Endodermal cell (in vitro differentiated cells): ENCODE results near the gene ABCB11. TPM values are rescaled to one million over a fixed set of nuclear protein-coding genes. Genes with fewer than 3 reads are reported as not detected.
A peak's percentile ranks its signal among the peaks of the same experiment; 100 is the strongest.

Experiments
- DNase-seq: peaks from one replicate; pipeline ENCODE4 v3.0.0-alpha.2; 2017
- H3K27ac ChIP-seq: 2 replicates; pipeline ENCODE4 v1.5.1; 2013; ENCODE audit warnings: mild to moderate bottlenecking, low read depth, low read length, moderate library complexity
- H3K27me3 ChIP-seq: 2 replicates; pipeline ENCODE4 v1.6.1; 2013; ENCODE audit warnings: mild to moderate bottlenecking, low read length, moderate library complexity; ENCODE audit not compliant: insufficient read depth, control insufficient read depth, poor library complexity, severe bottlenecking
- H3K36me3 ChIP-seq: 2 replicates; pipeline ENCODE4 v1.7.0; 2013; ENCODE audit warnings: mild to moderate bottlenecking, low read length, moderate library complexity; ENCODE audit not compliant: control insufficient read depth, insufficient read depth
- H3K4me1 ChIP-seq: one replicate; pipeline ENCODE4 v1.7.0; 2013; ENCODE audit warnings: low read length; ENCODE audit not compliant: control insufficient read depth, insufficient read depth
- H3K4me3 ChIP-seq: 2 replicates; pipeline ENCODE4 v1.5.1; 2013; ENCODE audit warnings: mild to moderate bottlenecking, low read length, moderate library complexity
- H3K9ac ChIP-seq: 2 replicates; pipeline ENCODE4 v1.6.1; 2013; ENCODE audit warnings: mild to moderate bottlenecking, low read length, moderate library complexity; ENCODE audit not compliant: poor library complexity, severe bottlenecking; ENCODE audit errors: extremely low read depth
- H3K9me3 ChIP-seq: 2 replicates; pipeline ENCODE4 v1.6.1; 2013; ENCODE audit warnings: mild to moderate bottlenecking, low read length, moderate library complexity; ENCODE audit not compliant: control insufficient read depth
- H3K27ac Mint-ChIP-seq: 2 replicates; pipeline ENCODE4 v1.8.0; 2020; ENCODE audit warnings: mixed read lengths
- H3K27me3 Mint-ChIP-seq: 2 replicates; pipeline ENCODE4 v1.8.0; 2021; ENCODE audit warnings: mild to moderate bottlenecking, mixed read lengths; ENCODE audit not compliant: insufficient read depth
- H3K36me3 Mint-ChIP-seq: 2 replicates; pipeline ENCODE4 v1.8.0; 2020; ENCODE audit warnings: low read depth, mixed read lengths
- H3K4me1 Mint-ChIP-seq: 2 replicates; pipeline ENCODE4 v1.8.0; 2020; ENCODE audit warnings: mixed read lengths
- H3K4me3 Mint-ChIP-seq: 2 replicates; pipeline ENCODE4 v1.8.0; 2020; ENCODE audit warnings: mild to moderate bottlenecking, moderate library complexity, mixed read lengths
- H3K9me3 Mint-ChIP-seq: 2 replicates; pipeline ENCODE4 v1.8.0; 2020; ENCODE audit warnings: mild to moderate bottlenecking, mixed read lengths
- WGBS, 2 experiments: methylation state at CpG; one replicate each; pipeline versions ENCODE4 v1.1.5 to v1.1.7; 2013; ENCODE audit warnings: missing lambda C conversion rate in 2 of 2, mixed read lengths in 1 of 2; ENCODE audit not compliant: insufficient coverage in 1 of 2, insufficient read length in 1 of 2; 5-methylcytosine and 5-hydroxymethylcytosine counted together
- total RNA-seq, 2 donors: library from RNA; stranded (reverse); fragmentation: NEBNext Ultra II Directional in 1 of 2; extraction: Animal tissue kit (Norgen Biotek cat#: 25700) in 1 of 2; gene quantifications; 2 replicates in 1 of 2; 3 replicates in 1 of 2; pipeline ENCODE4 v1.2.1, GENCODE V29; 2021
- TF ChIP-seq, protein P1 (sequence below): fragments of 200-600 bp; sonication (generic); conservative IDR thresholded peaks from 2 replicates; pipeline ENCODE4 v1.5.0; 2021; ENCODE audit warnings: antibody characterized with exemption, mild to moderate bottlenecking

ABCB11 gene
- total RNA-seq, 2 donors from 2014 or later: 0.04 TPM

DNA sequence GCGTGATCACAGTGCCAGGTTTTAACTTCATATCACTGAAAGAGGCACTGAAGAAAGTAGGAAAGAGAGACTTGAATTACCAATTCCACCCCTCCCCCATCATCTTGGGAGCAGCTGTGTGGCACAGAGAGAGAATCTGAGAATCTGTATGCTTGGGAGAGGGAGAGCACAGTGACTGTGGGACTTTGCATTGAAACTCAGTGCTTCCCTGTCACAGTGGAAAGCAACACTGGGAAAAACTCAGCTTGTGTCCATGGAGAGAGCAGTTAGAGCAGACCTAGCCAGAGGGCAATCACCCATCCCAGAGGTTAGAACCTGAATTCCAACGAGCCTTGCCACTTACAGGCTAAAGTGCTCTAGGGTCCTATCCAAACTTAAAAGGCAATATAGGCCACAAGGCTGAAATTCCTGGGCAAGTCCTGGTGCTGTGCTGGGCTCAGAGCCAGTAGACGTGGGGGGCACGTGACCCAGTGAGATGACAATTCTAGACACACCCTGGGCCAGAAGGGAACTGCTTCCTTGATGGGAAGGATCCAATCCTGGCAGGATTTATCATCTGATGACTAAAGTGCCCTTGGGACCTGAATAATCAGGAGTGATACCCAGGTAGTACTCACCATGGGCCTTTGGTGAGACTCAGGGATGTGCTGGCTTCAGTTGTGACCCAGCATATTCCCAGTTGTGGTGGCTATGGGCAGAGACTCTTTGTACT is 15.5 kb upstream of the ABCB11 start:
- H3K9me3 ChIP-seq: peaks cover 47% of the 10 kb centered on the region
- peaks cover 7% of the 10 kb centered on the region for H3K4me1 ChIP-seq
- no peaks in the 10 kb centered on the region for H3K27me3 ChIP-seq
- H3K4me3 ChIP-seq: peak overlapping the region; percentile 25
- TF ChIP-seq, protein P1, sequence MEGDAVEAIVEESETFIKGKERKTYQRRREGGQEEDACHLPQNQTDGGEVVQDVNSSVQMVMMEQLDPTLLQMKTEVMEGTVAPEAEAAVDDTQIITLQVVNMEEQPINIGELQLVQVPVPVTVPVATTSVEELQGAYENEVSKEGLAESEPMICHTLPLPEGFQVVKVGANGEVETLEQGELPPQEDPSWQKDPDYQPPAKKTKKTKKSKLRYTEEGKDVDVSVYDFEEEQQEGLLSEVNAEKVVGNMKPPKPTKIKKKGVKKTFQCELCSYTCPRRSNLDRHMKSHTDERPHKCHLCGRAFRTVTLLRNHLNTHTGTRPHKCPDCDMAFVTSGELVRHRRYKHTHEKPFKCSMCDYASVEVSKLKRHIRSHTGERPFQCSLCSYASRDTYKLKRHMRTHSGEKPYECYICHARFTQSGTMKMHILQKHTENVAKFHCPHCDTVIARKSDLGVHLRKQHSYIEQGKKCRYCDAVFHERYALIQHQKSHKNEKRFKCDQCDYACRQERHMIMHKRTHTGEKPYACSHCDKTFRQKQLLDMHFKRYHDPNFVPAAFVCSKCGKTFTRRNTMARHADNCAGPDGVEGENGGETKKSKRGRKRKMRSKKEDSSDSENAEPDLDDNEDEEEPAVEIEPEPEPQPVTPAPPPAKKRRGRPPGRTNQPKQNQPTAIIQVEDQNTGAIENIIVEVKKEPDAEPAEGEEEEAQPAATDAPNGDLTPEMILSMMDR: no peak
- no peak for DNase-seq
- 91 to 94% methylated on average over 4 of the region's 4 CpGs for WGBS, 2 experiments
- no peak overlapping the region for H3K9ac ChIP-seq
- no peak overlapping the region for H3K27ac ChIP-seq
- Mint-ChIP-seq H3K4me1 (peaks cover 7% of the 10 kb centered on the region), H3K9me3 (peaks cover 39% of the 10 kb centered on the region), H3K4me3 (no peak overlapping the region), H3K36me3 (peaks cover 8% of the 10 kb centered on the region), H3K27me3 (peaks cover 2% of the 10 kb centered on the region), H3K27ac (no peak overlapping the region)
- H3K36me3 ChIP-seq: no peaks in the 10 kb centered on the region

DNA sequence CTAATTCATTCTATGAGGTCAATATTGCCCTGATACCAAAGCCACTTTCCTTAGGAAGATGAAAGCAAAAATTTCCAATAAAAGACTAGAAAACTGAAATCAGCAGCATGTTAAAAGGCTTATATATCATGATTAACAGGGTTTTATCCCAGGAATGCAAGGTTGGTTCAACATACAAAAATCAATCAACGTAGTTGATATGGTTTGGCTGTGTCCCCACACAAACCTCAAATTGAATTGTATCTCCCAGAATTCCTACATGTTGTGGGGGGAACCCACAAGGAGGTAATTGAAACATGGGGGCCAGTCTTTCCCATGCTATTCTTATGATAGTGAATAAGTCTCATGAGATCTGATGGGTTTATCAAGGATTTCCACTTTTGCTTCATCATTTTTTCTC is 11.7 kb upstream of the ABCB11 start:
- WGBS, 2 experiments: 80 to 100% methylated on average over 1 of the region's 1 CpG
- H3K27me3 Mint-ChIP-seq: peaks cover 2% of the 10 kb centered on the region
- no peak for DNase-seq
- no peaks in the 10 kb centered on the region for H3K27me3 ChIP-seq
- H3K4me1 Mint-ChIP-seq: peaks cover 20% of the 10 kb centered on the region
- H3K4me3 Mint-ChIP-seq: no peak overlapping the region
- no peak overlapping the region for H3K9ac ChIP-seq
- TF ChIP-seq, protein P1: no peak
- H3K4me1 ChIP-seq: peaks cover 2% of the 10 kb centered on the region
- H3K36me3 ChIP-seq: no peaks in the 10 kb centered on the region
- peak overlapping the region; percentile 49 for H3K4me3 ChIP-seq
- H3K9me3 ChIP-seq: peaks cover 47% of the 10 kb centered on the region
- H3K9me3 Mint-ChIP-seq: peaks cover 39% of the 10 kb centered on the region
- H3K36me3 Mint-ChIP-seq: peaks cover 8% of the 10 kb centered on the region
- H3K27ac ChIP-seq: no peak overlapping the region
- H3K27ac Mint-ChIP-seq: no peak overlapping the region

DNA sequence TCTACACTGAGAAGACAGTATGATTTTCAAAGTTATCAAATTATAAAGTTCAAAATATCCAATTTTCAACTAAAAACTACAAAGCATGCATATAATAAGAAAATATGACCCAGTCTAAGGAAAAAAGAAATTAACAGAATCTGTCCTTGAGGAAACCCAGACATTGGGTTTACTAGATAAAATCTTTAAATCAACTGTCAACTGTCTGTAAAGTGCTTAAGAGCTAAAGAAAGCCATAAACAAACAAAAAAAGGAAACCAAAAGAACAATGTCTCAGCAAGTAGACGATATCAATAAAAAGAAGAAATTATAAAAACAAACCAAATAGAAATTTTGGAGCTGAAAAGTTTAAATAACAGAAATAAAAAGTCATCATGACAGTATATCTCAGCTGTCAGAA is 10.5 kb upstream of the ABCB11 start:
- Histone ChIP-seq H3K27me3 (no peaks in the 10 kb centered on the region), H3K4me3 (no peak overlapping the region), H3K9me3 (peaks cover 47% of the 10 kb centered on the region), H3K27ac (no peak overlapping the region), H3K36me3 (no peaks in the 10 kb centered on the region), H3K4me1 (no peaks in the 10 kb centered on the region), H3K9ac (no peak overlapping the region)
- H3K9me3 Mint-ChIP-seq: peaks cover 39% of the 10 kb centered on the region
- no peak overlapping the region for H3K27ac Mint-ChIP-seq
- DNase-seq: no peak
- peaks cover 8% of the 10 kb centered on the region for H3K36me3 Mint-ChIP-seq
- H3K4me3 Mint-ChIP-seq: no peak overlapping the region
- H3K27me3 Mint-ChIP-seq: no peaks in the 10 kb centered on the region
- H3K4me1 Mint-ChIP-seq: peaks cover 17% of the 10 kb centered on the region
- TF ChIP-seq, protein P1: no peak
- 63% methylated on average over 1 of the region's 1 CpG; no CpG with 5 or more reads in 1 of the 2 experiments for WGBS, 2 experiments
